Breast epithelium (tissue), 3 donors: ENCODE results near the gene LPAR3.

Experiments used
- CTCF ChIP-seq, 3 donors: fragments of 450-650 bp; IDR thresholded peaks; one replicate each; pipeline ENCODE4 v1.5.1; 2016 to 2017; ENCODE audit warnings: antibody characterized with exemption in 3 of 3, mild to moderate bottlenecking in 3 of 3, moderate library complexity in 3 of 3
- POLR2AphosphoS5 ChIP-seq, 3 donors: sonication (generic); formaldehyde crosslinking; IDR thresholded peaks; one replicate each; pipeline ENCODE4 v1.6.1; 2017; ENCODE audit warnings: antibody characterized with exemption in 3 of 3

- TF ChIP-seq CTCF (IDR thresholded peaks at IDR 0.05) (no peak), POLR2AphosphoS5 (IDR thresholded peaks at IDR 0.05) (no peak)
These were observed 104.0 kb downstream of the LPAR3 start for GRCh38 chr1:84789014-84789413.
